Measurements from ENCODE around the gene ARL15. TPM values are rescaled to one million over a fixed set of nuclear protein-coding genes. Genes with fewer than 3 reads are reported as not detected.
A peak's percentile ranks its signal among the peaks of the same experiment; 100 is the strongest.

ARL15 gene
- total and polyA plus RNA-seq, 4 donors: 5.7 to 66.2 (median 14.9) TPM

- Histone ChIP-seq H3K27me3 (ENCODE audit: control insufficient read depth in 3 of 3, insufficient read depth in 3 of 3, low read length in 2 of 3) (peaks cover 0 to 7% (median 6%) of the 10 kb centered on the region in 3 donors), H3K9me3 (ENCODE audit: control insufficient read depth in 4 of 4, insufficient read depth in 3 of 4, low read length in 3 of 4) (no peaks in the 10 kb centered on the region), H3K4me1 (ENCODE audit: control insufficient read depth in 5 of 5, insufficient read depth in 5 of 5, low read length in 5 of 5) (peaks cover 0 to 11% (median 2%) of the 10 kb centered on the region in 5 donors), H3K9ac (ENCODE audit: insufficient read depth in 1 of 2, low read length in 2 of 2) (peak overlapping the region; percentile 14 to 84), H3K27ac (ENCODE audit: low read depth in 1 of 2, low read length in 1 of 2) (peak overlapping the region; percentile 71 to 75), H3K4me3 (peak overlapping the region; percentile 77), H3K36me3 (ENCODE audit: control insufficient read depth in 4 of 4, insufficient read depth in 4 of 4, low read length in 4 of 4) (no peaks in the 10 kb centered on the region)
- peak; percentile 24 to 75 (median 59) for DNase-seq
- WGBS, 2 donors: 0 to 1% methylated on average over 16 of the region's 16 CpGs
- TF ChIP-seq CTCF (IDR thresholded peaks at IDR 0.05; ENCODE audit: control extremely low read depth, extremely low read depth): no peak
- no peak for ATAC-seq (ENCODE audit: insufficient read depth, low FRiP score)
These were observed 854 bp upstream of the ARL15 start for GRCh38 chr5:54311176-54311677.

GRCh38 chr5:54309691-54310432 lies 511 bp downstream of the ARL15 start:
- ATAC-seq (ENCODE audit: insufficient read depth, low FRiP score) (peak; percentile 21), DNase-seq (peak in 2 of 3 donors; percentile 57 to 71)
- Histone ChIP-seq H3K9ac (ENCODE audit: insufficient read depth in 1 of 2, low read length in 2 of 2) (peak overlapping the region; percentile 84 to 91), H3K27me3 (ENCODE audit: control insufficient read depth in 3 of 3, insufficient read depth in 3 of 3, low read length in 2 of 3) (peaks cover 0 to 7% (median 6%) of the 10 kb centered on the region in 3 donors), H3K4me3 (peak overlapping the region; percentile 83), H3K4me1 (ENCODE audit: control insufficient read depth in 5 of 5, insufficient read depth in 5 of 5, low read length in 5 of 5) (peaks cover 0 to 11% (median 2%) of the 10 kb centered on the region in 5 donors), H3K27ac (ENCODE audit: low read depth in 1 of 2, low read length in 1 of 2) (peak overlapping the region; percentile 71 to 84), H3K9me3 (ENCODE audit: control insufficient read depth in 4 of 4, insufficient read depth in 3 of 4, low read length in 3 of 4) (no peaks in the 10 kb centered on the region), H3K36me3 (ENCODE audit: control insufficient read depth in 4 of 4, insufficient read depth in 4 of 4, low read length in 4 of 4) (no peaks in the 10 kb centered on the region)
- WGBS, 2 donors: 1% methylated on average over 39 of the region's 39 CpGs
- no peak for TF ChIP-seq CTCF (IDR thresholded peaks at IDR 0.05; ENCODE audit: control extremely low read depth, extremely low read depth)

- Histone ChIP-seq H3K36me3 (ENCODE audit: control insufficient read depth in 4 of 4, insufficient read depth in 4 of 4, low read length in 4 of 4) (no peaks in the 10 kb centered on the region), H3K27ac (ENCODE audit: low read depth in 1 of 2, low read length in 1 of 2) (peak overlapping the region; percentile 20 to 84), H3K9me3 (ENCODE audit: control insufficient read depth in 4 of 4, insufficient read depth in 3 of 4, low read length in 3 of 4) (no peaks in the 10 kb centered on the region), H3K27me3 (ENCODE audit: control insufficient read depth in 3 of 3, insufficient read depth in 3 of 3, low read length in 2 of 3) (peaks cover 0 to 7% (median 6%) of the 10 kb centered on the region in 3 donors), H3K4me1 (ENCODE audit: control insufficient read depth in 5 of 5, insufficient read depth in 5 of 5, low read length in 5 of 5) (peaks cover 0 to 11% (median 2%) of the 10 kb centered on the region in 5 donors), H3K9ac (ENCODE audit: insufficient read depth in 1 of 2, low read length in 2 of 2) (peak overlapping the region; percentile 84 to 91), H3K4me3 (peak overlapping the region; percentile 59)
- no peak for TF ChIP-seq CTCF (IDR thresholded peaks at IDR 0.05; ENCODE audit: control extremely low read depth, extremely low read depth)
- DNase-seq (peak; percentile 26 to 67 (median 49)), ATAC-seq (ENCODE audit: insufficient read depth, low FRiP score) (no peak)
- WGBS, 2 donors: 19 to 34% methylated on average over 10 of the region's 10 CpGs
These were observed 1.1 kb downstream of the ARL15 start for GRCh38 chr5:54309276-54309675.

All from lung (tissue), 12 donors.